HUES6 (cell line): ENCODE measurements around the gene GATAD2A.

Source experiments
- H3K27ac ChIP-seq: 2 replicates; pipeline ENCODE4 v1.7.0; 2013; ENCODE audit warnings: low read depth, mild to moderate bottlenecking, low read length, inconsistent platforms
- H3K27me3 ChIP-seq: 2 replicates; pipeline ENCODE4 v1.6.1; 2013; ENCODE audit warnings: low read length; ENCODE audit not compliant: control insufficient read depth, insufficient read depth
- H3K36me3 ChIP-seq: 2 replicates; pipeline ENCODE4 v1.6.1; 2013; ENCODE audit warnings: low read length; ENCODE audit not compliant: control insufficient read depth, insufficient read depth
- H3K4me1 ChIP-seq: 2 replicates; pipeline ENCODE4 v1.6.1; 2013; ENCODE audit warnings: low read length; ENCODE audit not compliant: control insufficient read depth, insufficient read depth
- H3K4me3 ChIP-seq: 2 replicates; pipeline ENCODE4 v1.5.1; 2013; ENCODE audit warnings: low read depth, low read length
- H3K9ac ChIP-seq: one replicate; pipeline ENCODE4 v1.6.1; 2013; ENCODE audit warnings: mild to moderate bottlenecking, low read length
- H3K9me3 ChIP-seq: 2 replicates; pipeline ENCODE4 v1.6.1; 2013; ENCODE audit warnings: low read depth, low read length; ENCODE audit not compliant: control insufficient read depth, insufficient read depth

The GATAD2A gene

GRCh38 chr19:19546751-19547162 lies 141.3 kb downstream of the GATAD2A start:
- Histone ChIP-seq H3K4me3 (no peak overlapping the region), H3K36me3 (no peaks in the 10 kb centered on the region), H3K4me1 (no peaks in the 10 kb centered on the region), H3K9ac (no peak overlapping the region), H3K27ac (no peak overlapping the region), H3K27me3 (no peaks in the 10 kb centered on the region), H3K9me3 (no peaks in the 10 kb centered on the region)

- H3K27ac ChIP-seq, result no peak overlapping the region
- no peaks in the 10 kb centered on the region for H3K27me3 ChIP-seq
- no peaks in the 10 kb centered on the region for H3K36me3 ChIP-seq
- no peaks in the 10 kb centered on the region for H3K4me1 ChIP-seq
- no peak overlapping the region for H3K4me3 ChIP-seq
- H3K9ac ChIP-seq, result no peak overlapping the region
- no peaks in the 10 kb centered on the region for H3K9me3 ChIP-seq
Measured at GRCh38 chr19:19547674-19548336, 142.3 kb downstream of the GATAD2A start.

GRCh38 chr19:19548915-19549759 lies 143.7 kb downstream of the GATAD2A start:
- Histone ChIP-seq H3K36me3 (no peaks in the 10 kb centered on the region), H3K27ac (no peak overlapping the region), H3K27me3 (no peaks in the 10 kb centered on the region)

GRCh38 chr19:19549804-19550464 lies 144.5 kb downstream of the GATAD2A start:
- no peak overlapping the region for H3K9ac ChIP-seq
- no peaks in the 10 kb centered on the region for H3K36me3 ChIP-seq
- no peaks in the 10 kb centered on the region for H3K27me3 ChIP-seq
- H3K4me1 ChIP-seq, result no peaks in the 10 kb centered on the region
- H3K9me3 ChIP-seq, result no peaks in the 10 kb centered on the region
- H3K27ac ChIP-seq, result no peak overlapping the region
- H3K4me3 ChIP-seq, result no peak overlapping the region

More at GRCh38 chr19:19548915-19549759, 143.7 kb downstream of the GATAD2A start:
- Histone ChIP-seq H3K4me3 (no peak overlapping the region), H3K9ac (no peak overlapping the region), H3K4me1 (no peaks in the 10 kb centered on the region), H3K9me3 (no peaks in the 10 kb centered on the region)

- no peak overlapping the region for H3K4me3 ChIP-seq
- no peaks in the 10 kb centered on the region for H3K36me3 ChIP-seq
- no peaks in the 10 kb centered on the region for H3K9me3 ChIP-seq
- H3K4me1 ChIP-seq, result no peaks in the 10 kb centered on the region
- no peak overlapping the region for H3K9ac ChIP-seq
- no peak overlapping the region for H3K27ac ChIP-seq
- no peaks in the 10 kb centered on the region for H3K27me3 ChIP-seq
Measured at GRCh38 chr19:19550485-19550929, 145.0 kb downstream of the GATAD2A start.

GRCh38 chr19:19550972-19551852 lies 145.7 kb downstream of the GATAD2A start:
- no peak overlapping the region for H3K27ac ChIP-seq

GRCh38 chr19:19551853-19552192 lies 146.3 kb downstream of the GATAD2A start:
- Histone ChIP-seq H3K9me3 (no peaks in the 10 kb centered on the region), H3K36me3 (no peaks in the 10 kb centered on the region), H3K27ac (no peak overlapping the region), H3K9ac (no peak overlapping the region), H3K4me1 (no peaks in the 10 kb centered on the region), H3K27me3 (no peaks in the 10 kb centered on the region), H3K4me3 (no peak overlapping the region)

More at GRCh38 chr19:19550972-19551852, 145.7 kb downstream of the GATAD2A start:
- Histone ChIP-seq H3K4me1 (no peaks in the 10 kb centered on the region), H3K4me3 (no peak overlapping the region), H3K27me3 (no peaks in the 10 kb centered on the region), H3K9me3 (no peaks in the 10 kb centered on the region), H3K36me3 (no peaks in the 10 kb centered on the region), H3K9ac (no peak overlapping the region)

GRCh38 chr19:19552798-19553197 lies 147.3 kb downstream of the GATAD2A start:
- no peaks in the 10 kb centered on the region for H3K36me3 ChIP-seq
- no peaks in the 10 kb centered on the region for H3K4me1 ChIP-seq
- no peak overlapping the region for H3K27ac ChIP-seq
- no peaks in the 10 kb centered on the region for H3K9me3 ChIP-seq
- no peak overlapping the region for H3K4me3 ChIP-seq
- no peak overlapping the region for H3K9ac ChIP-seq
- no peaks in the 10 kb centered on the region for H3K27me3 ChIP-seq

GRCh38 chr19:19553670-19554069 lies 148.2 kb downstream of the GATAD2A start:
- Histone ChIP-seq H3K4me1 (no peaks in the 10 kb centered on the region), H3K9ac (no peak overlapping the region), H3K27me3 (no peaks in the 10 kb centered on the region), H3K4me3 (no peak overlapping the region), H3K27ac (no peak overlapping the region), H3K9me3 (no peaks in the 10 kb centered on the region), H3K36me3 (no peaks in the 10 kb centered on the region)

GRCh38 chr19:19554074-19555023 lies 148.9 kb downstream of the GATAD2A start:
- Histone ChIP-seq H3K9me3 (no peaks in the 10 kb centered on the region), H3K4me1 (no peaks in the 10 kb centered on the region), H3K9ac (no peak overlapping the region), H3K27me3 (no peaks in the 10 kb centered on the region), H3K4me3 (no peak overlapping the region), H3K27ac (no peak overlapping the region), H3K36me3 (no peaks in the 10 kb centered on the region)
